ENCODE data around the gene COPS8.

The COPS8 gene

DNA sequence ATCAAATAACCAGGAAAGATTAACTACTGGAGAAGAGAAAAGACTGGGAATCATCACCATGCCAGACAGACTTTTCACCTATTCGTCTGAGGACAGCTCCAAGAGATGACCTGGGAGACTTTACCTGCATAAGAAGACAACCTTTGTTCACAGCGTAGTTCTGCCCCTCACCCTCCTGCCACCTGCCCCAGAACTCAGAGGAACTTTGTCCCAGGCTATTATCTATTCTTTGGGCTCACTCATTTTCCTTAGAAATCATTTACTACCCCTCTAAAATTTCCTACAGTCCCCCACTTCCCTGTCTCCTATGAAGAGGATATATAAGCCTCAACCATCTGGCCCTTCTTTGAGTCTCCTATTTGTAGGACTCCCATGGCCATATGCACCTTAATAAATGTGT is 19.3 kb upstream of the COPS8 start:
- DNase-seq, result no peak

DNA sequence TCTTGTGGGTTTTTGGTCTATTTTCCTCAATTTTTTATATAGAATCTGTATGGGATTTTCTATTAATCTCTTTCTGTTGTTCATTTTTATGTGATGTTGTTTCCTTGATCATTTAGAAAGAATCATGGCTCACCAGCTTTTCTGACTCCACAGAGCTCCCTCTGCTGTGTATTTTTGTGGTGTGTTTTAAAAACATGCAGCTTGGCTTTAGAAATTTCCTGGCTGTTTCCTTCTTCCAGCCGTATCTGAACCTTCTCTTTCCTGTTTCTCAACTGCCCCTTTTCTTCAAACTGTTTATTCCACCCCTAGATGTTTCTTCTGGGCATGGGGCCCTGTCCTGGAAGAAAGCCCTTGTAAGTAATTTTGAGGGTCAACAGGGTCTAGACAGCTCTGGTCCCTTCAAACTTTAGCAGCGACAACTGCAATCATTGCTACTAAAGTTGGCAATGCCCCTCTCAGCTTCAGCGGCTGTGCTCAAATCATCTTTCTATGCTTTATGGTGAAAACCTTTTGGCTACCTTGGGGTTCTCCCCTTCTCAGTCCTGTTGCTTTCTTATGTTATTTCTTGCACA is 17.6 kb upstream of the COPS8 start:
- no peak for DNase-seq

DNA sequence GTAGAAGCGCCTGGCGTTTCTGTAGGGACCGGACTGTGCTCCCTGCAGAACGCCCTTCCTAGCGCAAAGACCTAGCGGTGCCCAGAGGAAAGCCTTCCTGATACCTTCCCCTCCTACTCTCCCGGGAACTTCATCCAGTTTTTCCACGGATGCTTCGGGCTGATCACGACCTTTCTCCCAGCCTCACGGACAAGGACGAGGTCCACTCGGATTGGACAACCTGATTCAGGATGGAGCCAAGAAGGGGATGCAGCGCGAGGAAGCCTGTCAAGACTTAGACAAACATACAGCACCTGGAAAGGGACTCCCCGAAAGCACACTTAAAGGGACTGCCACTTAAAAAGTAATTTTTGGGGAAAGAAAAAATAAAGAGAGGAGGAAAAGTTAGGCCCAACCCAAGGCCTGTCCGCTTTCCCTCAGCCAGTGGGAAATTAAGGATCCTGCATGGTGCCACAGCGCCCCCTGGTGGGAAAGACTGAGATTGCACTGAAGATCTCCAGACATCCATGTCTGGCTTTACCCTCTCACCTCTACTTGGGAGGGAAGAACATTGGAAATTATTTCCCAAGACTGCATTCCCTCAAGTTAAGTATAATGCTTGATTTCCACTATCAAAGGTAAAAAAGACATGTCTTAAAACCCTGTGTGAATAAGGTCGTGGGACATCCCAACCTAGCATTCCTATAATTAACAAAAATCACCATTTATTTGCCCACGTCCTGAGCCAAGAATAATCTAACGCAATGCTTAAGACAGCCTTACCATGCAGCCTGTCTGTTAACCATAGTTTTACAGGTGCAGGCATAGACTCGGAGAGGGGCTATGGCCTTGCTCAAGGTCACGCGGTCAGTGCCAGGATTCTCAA is 13.4 kb upstream of the COPS8 start:
- no peak for DNase-seq

DNA sequence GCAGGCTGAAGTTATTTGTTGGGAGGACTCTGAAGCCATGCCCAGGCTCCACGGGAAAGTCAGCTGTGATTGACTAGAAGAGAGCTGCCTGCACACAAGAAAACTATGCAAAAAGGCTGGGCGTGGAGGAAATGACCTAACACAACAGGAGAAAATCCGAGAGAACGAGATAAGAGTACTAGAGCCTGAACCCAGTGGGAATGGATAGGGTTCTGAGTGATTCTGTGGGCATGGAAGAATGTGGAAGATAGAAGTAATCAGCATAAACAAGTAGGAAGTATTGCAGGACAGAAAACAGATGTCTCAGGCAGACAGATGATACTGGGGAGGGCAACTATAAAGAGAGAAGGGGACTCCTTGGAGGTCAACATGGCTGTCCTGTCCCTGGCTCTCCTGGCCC is 12.1 kb upstream of the COPS8 start:
- DNase-seq, result no peak

DNA sequence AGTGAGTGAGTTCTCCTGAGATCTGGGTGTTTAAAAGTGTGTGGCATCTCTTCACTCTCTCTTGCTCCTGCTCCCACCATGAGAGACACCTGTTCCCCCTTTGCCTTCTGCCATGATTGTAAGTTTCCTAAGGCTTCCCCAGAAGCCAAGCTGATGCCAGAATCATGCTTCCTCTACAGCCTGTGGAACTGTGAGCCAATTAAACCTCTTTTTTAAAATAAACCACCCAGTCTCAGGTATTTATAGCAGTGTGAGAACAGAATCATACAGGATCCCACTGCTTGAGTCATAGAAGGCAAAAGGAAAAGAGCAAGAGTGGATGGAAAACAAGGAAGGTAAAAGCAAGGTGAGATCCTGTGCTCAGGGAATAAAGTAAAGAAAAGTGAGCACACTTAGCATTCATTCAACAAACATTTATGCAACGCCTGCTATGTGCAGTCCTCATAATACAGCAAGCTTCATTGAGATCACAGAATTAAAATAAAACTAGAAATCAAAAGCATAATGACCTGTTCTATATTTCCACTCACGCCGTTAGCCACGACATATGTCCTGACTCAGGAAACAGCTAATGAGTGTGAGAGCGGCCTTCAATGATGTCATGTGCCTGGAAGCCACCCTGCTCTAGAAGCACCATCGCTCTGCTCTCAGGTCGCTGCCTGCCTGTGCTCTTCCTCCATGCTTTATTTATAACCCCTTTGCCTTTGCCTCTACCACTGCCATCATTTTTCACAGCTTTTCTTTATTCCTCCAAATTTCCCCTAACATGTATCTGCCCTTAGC is 11.3 kb upstream of the COPS8 start:
- DNase-seq, result no peak

DNA sequence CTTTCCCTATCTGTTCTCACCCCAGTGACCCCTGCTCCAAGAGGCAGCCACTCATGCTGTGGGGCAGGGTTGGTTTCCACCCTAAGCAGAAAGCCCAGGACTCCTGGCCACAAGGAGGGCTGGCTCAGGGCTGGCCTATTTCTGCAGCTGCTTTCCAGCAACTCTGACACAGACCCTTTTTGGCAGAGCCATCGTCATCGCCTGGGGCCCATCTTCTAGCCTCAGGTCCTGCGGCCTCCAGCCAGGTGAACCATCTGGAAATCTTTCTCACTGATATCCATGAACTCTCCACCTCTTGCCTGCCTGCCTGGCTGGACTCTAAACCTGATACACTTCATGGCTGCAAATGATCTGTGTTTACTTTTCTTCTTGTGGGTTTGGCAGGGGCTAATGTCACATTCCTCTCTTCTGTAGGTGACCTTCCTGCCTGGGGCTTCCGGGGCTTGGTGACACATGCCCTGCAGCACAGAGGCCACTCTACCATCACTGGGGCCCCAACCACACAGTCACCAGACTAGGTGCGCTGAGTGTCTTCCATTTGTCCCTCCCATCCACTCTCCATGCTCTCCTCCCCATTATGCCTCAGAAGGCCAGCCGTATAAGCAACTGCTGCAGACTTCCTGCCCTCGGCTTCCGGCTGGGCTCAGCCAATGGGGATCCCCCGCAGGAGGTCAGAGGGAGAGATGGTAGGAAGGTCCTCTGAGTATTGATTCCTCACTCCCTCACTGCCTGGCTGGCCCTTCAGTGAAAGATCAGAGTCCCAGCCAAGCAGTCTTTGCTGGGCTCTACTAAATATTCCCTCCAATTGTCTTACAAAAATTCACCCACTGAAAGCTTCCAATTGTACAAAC is 9.7 kb upstream of the COPS8 start:
- no peak for DNase-seq

DNA sequence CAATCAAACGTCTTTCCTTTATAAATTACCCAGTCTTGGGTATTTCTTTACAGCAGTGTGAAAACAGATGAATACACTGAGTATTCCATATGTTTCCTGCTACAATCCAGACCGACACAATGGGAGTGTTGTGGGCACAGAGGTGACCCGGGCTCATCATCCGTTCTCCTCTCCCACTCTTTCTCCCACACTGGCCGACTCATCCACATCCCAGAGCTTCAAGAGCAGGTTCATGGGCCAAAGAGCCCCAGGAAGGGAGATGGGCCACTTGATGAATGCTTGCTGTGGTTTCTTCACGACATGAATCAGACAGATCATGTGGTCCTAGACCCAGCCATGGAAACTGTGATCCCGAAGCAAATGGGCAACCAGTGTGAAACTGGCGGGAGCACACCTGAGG is 4.1 kb upstream of the COPS8 start:
- DNase-seq, result no peak

DNA sequence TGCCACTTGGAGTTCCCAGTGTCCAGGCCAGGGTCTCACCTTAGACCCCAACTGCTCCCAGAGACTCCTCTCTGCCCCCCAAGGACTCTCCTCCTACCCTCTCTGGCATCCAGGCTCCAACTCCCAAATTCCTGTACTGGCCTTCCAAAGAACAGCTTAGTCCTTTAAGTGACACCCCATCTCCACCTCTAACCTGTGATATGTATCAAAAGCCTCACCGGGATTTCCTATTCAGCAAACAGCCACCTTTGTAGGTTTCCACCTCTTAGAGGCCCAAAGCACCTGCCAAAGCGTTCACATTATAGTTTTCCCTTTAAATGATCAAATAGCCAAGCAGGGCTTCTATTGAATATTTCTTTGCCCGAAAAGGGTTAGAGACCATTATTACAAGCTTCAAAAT is 2.7 kb upstream of the COPS8 start:
- DNase-seq, result no peak

DNA sequence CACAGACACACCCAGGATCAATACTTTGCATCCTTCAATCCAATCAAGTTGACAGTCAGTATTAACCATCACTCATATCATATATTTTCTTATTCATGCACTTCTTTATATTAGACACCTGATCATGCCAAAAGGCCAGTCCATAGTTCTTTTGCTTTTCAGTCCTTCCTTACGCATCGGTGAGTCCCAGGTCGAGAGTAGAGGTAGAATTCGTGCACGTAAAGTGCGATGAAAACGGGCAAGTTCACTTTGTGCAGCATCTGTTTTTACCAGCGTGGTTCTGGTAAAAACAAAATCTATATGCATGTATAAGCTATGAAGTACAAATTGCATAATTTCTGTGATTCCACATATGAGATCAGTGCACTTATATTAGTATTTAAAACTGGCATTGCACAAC is 1.2 kb upstream of the COPS8 start:
- DNase-seq, result no peak

DNA sequence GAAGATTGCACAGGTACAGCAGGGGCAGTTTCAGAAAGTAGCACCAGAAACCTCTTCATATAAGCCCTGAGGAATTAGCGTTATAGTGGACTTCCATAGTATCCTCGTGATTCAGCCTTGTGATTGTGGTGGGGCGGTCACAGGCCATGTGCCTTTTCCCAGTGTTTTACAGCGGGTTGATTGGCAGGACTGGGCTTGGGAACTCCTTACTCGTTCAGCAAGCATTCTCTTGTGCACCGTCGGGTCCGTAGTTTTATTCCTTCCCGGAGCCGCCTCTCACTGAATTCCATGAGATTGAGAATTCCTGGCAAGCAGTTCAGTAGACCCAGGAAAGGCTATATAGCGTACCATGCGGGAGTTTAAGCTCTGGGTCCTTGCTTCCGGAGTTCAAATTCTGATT is 5.2 kb downstream of the COPS8 start:
- DNase-seq, result no peak

DNA sequence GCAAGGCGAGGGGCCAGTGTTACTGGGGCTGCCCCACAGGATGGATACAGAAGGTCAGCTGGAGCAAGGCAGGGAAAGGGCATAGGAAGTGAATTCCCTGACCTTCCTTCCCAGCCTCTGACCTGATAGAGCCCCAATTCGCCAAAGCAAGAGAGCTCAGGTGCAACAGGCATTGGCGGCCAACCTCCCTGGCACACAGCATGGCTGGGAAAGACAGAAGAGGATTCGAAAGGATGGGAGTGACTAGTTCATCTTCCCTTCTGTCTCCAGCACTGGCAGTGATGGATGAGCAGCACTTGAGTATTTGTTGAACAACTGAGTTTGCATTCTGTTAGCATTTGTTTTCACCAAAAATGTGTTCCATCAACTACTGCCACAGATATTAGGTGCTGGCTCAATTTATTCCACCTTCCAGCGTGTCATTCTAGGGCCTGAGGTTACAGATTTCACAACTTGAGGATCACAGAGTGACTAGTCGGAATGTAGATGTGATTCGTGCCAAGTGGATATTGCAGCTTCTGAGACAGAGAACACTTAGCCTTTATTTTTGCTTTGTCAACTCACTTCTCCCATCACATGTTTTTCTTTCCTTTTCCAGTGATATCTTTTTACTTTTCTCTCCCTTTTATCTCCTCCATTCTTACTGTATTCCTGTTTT is 6.2 kb downstream of the COPS8 start:
- no peak for DNase-seq

DNA sequence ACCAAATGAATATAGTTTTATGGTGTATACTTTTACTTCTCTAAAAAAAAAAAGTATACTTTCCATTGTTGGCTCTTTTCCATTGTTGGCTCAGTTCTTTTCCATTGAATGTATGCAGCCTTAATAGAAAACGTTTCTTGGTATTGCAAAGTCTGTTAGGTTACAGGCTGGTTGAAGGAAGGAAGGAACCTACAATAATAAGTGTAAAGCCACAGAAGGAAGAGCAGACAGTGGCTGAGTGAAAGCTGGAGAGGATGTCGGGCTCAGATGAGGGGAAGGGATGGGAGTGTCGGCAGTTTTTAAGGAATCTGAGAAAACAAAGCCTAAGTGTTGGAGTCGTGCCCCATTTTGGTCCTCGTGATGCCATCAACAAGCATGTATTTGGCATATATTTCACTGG is 6.8 kb downstream of the COPS8 start:
- DNase-seq, result no peak

DNA sequence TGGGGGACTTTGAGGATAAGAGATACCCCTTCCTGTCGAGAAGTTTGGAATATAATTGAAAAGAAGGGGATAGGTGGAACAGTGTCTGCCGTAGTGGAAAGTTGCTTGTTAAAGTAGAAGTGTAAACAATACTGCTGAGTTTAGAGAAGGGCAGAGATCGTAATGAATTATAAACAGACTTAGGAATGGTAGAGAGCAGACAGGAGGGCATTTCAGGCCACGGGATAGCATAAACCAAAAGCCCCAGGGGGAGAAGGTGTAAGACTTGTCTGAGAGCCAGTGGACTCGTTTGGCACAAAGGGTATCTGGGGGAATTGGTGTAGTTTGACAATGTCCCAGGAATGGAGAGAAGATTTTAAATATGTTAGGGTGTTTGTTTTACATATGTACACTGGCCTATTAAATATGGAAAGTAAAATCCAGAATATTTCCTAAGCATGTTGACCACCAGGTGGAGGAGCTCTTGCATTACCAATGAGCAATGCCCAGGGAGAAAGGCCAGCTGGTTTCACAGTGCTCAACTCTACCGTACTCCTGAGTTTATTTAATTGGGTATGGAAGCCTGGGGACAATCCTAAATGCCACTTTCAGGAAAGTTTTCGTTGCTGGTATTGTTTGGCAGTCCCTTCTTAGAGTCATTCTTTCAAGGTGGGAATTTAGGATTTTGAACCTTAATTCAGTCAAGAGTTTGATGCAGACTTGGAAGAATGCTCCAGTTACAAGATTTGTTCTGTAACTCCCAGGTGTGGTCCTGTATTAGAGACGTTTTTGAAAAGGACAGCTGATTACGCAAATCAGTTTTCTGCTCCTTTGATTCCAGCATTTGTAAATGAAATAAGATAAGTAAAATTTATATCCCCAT is 7.5 kb downstream of the COPS8 start:
- DNase-seq, result no peak

DNA sequence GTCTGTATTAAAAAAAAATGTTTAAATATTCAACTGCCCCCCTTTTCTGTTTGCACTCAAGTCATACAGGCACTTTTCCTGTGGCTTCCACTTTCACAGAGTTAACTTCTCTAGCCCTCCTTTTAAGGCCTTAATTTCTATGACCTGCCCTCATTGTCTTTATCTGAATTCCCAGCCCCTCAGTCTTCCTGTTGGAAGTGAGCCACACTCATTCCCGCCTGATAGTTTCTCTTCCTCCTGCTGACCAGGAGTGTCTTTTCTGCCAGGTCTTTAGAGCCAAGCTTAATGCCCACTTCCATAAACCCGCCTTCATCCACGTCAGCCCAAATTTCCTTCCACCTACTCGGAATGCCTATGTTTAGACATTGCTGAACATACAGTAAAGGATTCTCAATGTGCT is 10.5 kb downstream of the COPS8 start:
- no peak for DNase-seq

DNA sequence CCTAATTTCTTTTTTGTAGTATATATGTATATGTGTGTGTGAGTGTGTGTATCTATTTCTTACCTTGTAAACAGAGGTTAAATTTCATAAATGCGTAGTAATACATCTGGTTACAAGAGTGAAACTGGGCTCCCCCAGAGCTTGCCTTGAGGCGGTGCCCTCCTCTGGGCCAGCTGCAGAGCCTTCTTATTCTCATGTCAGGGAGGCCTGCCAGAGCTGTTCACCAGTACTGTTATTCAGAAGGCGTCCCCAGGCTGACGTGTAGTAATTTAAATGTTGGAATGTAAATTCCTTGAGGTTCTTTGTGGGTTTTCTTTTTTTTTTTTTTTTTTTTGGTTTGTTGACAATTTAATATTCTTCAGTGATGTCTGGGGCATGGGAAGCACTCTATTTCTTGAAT is 11.2 kb downstream of the COPS8 start:
- no peak for DNase-seq

DNA sequence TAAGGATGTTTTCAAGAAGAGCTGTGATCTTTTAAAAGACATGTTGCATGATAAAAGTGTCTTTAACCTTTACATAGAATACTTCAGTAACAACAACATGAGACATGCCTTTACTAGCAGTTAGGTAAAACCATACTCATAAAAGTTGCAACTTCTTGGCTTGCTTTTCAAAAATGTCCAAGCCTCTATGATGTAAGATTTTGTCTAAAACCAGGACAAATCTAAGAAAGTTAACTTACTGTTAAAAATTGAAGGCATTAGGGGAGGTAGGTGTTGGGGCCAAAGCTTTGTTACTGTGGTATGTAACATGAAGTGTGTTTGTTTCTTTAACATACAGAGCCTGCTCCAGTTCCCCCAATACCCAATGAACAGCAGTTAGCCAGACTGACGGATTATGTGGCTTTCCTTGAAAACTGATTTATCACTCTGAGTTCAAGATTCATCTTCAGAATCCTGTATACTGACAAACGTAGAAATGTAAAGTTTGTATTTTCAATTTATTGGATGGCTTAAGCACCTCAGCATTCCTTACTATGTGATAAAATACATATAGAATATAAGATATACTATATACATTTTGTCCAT is 11.7 kb downstream of the COPS8 start:
- no peak for DNase-seq

DNA sequence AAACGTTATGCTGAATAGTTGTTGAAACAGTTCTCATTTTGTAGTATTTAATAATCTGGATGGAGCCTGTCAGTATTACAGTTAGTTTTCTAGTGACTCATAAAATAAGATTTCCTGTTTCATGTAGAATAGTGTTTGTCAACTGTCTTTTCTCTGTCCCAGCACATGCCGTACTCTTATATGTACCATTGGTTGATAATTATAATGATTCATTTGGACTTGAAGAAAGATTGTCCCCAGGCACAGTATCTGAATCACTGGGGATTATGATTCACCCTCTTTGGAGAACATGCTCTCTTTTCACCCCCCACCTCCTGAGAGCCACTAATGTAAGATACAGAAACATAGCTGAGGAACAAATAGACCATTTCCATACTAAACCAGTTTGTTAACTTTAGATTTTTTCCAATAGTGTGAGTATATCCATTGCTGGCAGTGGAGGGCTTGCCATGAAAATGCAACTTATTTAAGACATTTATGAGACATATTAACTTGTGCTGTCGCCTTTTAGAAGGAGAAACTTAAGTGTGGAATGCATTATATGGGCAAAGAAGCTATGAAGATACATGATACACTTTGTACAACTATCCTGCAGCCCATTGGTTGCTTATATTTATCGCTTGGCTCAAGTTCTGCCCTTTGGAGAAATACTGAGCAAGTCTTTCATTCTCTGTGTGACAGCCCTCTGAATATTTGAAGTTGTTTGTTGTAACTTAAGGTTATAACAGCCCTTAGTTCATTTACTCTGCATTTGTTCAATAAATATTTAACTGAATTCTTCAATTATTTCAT is 12.4 kb downstream of the COPS8 start:
- no peak for DNase-seq

DNA sequence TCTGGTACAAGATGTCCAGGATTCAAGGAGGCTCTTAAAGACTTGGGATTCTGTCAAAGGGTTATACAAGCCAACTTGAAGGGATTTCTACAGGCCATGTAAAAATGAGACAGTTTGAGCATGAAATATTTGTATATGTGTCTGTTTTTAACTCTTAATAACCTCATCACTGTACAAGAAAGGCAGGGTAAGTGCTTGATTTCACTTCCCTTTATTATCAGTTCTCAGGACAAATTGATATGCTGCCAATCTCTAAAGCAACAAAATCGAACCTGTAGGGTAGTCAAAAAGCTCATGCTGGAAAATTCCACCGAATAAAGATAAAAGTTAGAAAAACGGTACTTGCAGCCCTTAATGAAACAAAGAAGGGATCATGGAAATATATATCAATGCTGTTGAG is 14.1 kb downstream of the COPS8 start:
- DNase-seq, result no peak

DNA sequence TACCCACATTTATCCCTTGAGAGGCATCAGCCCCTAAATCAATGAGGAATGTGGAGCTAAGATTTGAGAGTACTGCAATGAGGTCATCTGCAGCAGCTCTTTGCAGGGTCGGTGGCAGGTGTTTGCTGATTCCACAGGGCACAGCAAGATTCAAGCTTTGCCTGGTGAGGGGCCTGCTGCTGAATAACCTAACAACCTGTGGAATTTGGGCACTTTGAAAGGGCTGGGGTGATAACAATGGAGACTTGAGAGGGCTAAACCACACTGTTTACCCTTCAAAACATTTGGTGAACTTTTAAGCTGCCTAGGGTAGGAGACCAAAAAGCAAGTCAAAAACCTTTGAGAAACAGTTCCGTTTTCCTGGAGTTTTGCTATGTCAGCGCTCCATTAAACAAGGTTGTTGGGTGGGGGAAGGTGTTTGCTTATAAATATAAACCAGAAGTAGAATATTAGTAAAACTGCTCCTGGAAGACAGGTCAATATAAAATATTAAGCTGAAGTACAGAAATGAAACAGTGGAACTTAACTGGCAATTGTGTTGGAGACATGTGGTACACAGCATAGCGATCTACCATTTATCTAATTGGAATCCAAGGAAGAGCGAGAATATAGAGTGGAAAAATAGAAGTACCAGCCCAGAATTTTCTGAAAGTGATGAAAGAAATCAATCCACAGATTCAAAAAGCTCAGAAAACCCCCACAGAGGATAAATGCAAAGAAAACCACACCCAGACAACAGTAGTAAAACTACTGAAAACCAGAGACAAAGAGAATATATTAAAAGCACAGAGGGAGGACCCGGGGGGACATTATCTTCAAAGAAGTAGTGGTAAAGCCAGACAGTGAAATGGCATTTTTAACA is 15.7 kb downstream of the COPS8 start:
- no peak for DNase-seq

Data from NCI-H1417 treated with DMSO at 0.1 percent for 48 hours (cell line).